Neutrophil (primary cell): ENCODE results near the gene GOLGB1.

ENCODE experiments used
- H3K27ac ChIP-seq: fragments of 200-600 bp; sonication (generic); 2 replicates; pipeline ENCODE4 v1.5.1; 2016; ENCODE audit warnings: mild to moderate bottlenecking, moderate library complexity
- H3K27me3 ChIP-seq: fragments of 200-600 bp; sonication (generic); 2 replicates; pipeline ENCODE4 v1.6.0; 2016; ENCODE audit warnings: mild to moderate bottlenecking
- H3K36me3 ChIP-seq: fragments of 200-600 bp; sonication (generic); 2 replicates; pipeline ENCODE4 v1.5.1; 2017
- H3K4me1 ChIP-seq, 2 experiments: fragments of 200-600 bp in 1 of 2; sonication (generic) in 1 of 2; 1 replicate in 1 of 2; 2 replicates in 1 of 2; pipeline versions ENCODE4 v1.5.1 to v1.6.1; 2013 to 2016; ENCODE audit warnings: low read depth in 1 of 2, low read length in 1 of 2, mild to moderate bottlenecking in 1 of 2, moderate library complexity in 1 of 2; ENCODE audit not compliant: control insufficient read depth in 1 of 2, insufficient read depth in 1 of 2
- H3K4me3 ChIP-seq, 2 experiments: fragments of 200-600 bp in 1 of 2; sonication (generic) in 1 of 2; 1 replicate in 1 of 2; 2 replicates in 1 of 2; pipeline ENCODE4 v1.5.1; 2013 to 2016; ENCODE audit warnings: low read depth in 1 of 2, low read length in 1 of 2, mild to moderate bottlenecking in 1 of 2, moderate library complexity in 1 of 2
- H3K9me3 ChIP-seq: fragments of 200-600 bp; sonication (generic); 2 replicates; pipeline ENCODE4 v1.5.1; 2016
- CTCF ChIP-seq: fragments of 200-600 bp; sonication (generic); IDR thresholded peaks from 2 replicates; pipeline ENCODE4 v1.5.1; 2016; ENCODE audit warnings: antibody characterized with exemption

Gene GOLGB1

DNA sequence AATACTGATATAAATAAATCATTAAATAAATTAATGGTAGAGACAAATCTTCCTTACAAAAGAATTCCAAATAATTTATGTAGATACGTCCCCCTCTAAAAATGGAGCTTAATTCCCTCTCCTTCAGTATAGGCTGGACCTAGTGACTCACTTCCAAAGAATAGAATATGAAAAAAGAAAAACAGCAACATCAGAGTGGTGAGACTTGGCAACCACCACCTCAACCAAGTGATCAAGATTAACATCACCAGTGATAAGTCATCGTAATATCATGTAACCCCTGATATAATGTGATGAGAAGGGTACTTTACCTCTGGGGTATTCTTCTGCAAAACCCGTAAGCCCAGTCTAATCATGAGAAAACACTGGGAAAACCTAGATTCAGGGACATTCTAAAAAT is 13.4 kb downstream of the GOLGB1 start:
- TF ChIP-seq CTCF, result no peak
- no peaks in the 10 kb centered on the region for H3K27me3 ChIP-seq
- no peaks in the 10 kb centered on the region for H3K36me3 ChIP-seq
- no peak overlapping the region for H3K4me3 ChIP-seq
- H3K4me1 ChIP-seq, result no peaks in the 10 kb centered on the region
- H3K9me3 ChIP-seq, result no peaks in the 10 kb centered on the region
- H3K27ac ChIP-seq, result no peak overlapping the region

GRCh38 chr3:121735047-121735696 is 14.4 kb downstream of the GOLGB1 start:
- Histone ChIP-seq H3K9me3 (no peaks in the 10 kb centered on the region), H3K36me3 (no peaks in the 10 kb centered on the region), H3K4me3 (no peak overlapping the region), H3K27me3 (no peaks in the 10 kb centered on the region), H3K4me1 (no peaks in the 10 kb centered on the region), H3K27ac (no peak overlapping the region)
- no peak for TF ChIP-seq CTCF

DNA sequence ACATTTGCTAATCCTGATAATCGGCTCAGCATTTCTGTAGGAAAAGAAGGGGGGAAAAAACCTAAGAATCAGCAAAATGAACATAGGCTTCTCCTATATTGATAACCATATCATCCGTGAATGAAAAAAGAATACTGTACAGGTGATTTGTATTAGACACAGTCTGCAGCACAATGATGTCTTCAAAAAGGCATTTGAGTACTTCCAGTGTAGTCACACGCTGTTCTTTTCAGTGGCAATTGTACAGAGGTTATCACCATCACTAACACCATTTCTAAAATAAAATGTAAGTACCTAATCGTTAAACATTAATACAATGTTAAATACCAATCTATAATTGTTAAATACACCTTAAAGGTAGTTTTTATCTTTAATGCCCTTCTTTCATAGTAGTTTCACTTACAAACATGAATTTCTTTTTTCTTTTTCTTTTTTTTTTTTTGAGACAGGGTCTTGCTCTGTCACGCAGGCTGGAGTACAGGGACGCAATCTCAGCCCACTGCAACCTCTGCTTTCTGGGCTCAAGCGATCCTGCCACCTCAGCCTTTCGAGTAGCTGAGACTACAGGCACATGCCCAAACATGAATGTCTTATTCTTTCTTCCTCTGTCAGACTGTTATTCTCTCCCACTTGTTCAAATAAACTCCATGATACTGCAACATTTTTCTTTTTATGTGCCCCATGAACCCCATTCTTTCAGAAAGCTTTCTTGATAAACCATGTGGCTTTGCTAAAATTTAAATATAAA is 18.4 kb downstream of the GOLGB1 start:
- no peaks in the 10 kb centered on the region for H3K9me3 ChIP-seq

GRCh38 chr3:121724130-121724529 is 25.4 kb downstream of the GOLGB1 start:
- Histone ChIP-seq H3K9me3 (no peaks in the 10 kb centered on the region), H3K4me1 (no peaks in the 10 kb centered on the region), H3K27ac (no peak overlapping the region), H3K4me3 (no peak overlapping the region), H3K27me3 (no peaks in the 10 kb centered on the region), H3K36me3 (peaks cover 60% of the 10 kb centered on the region)
- no peak for TF ChIP-seq CTCF

More for the DNA sequence above, 18.4 kb downstream of the GOLGB1 start:
- H3K36me3 ChIP-seq, result peaks cover 19% of the 10 kb centered on the region
- TF ChIP-seq CTCF, result no peak
- no peaks in the 10 kb centered on the region for H3K27me3 ChIP-seq
- H3K4me3 ChIP-seq, result no peak overlapping the region
- H3K4me1 ChIP-seq, result no peaks in the 10 kb centered on the region
- no peak overlapping the region for H3K27ac ChIP-seq

- TF ChIP-seq CTCF, result no peak
- Histone ChIP-seq H3K4me3 (no peak overlapping the region), H3K36me3 (peaks cover 60% of the 10 kb centered on the region), H3K9me3 (no peaks in the 10 kb centered on the region), H3K27me3 (no peaks in the 10 kb centered on the region), H3K27ac (no peak overlapping the region), H3K4me1 (no peaks in the 10 kb centered on the region)
Measured at GRCh38 chr3:121723485-121723884, 26.1 kb downstream of the GOLGB1 start.
